Kidney epithelial cell (primary cell): ENCODE data around the gene CADM2. TPM values are rescaled to one million over a fixed set of nuclear protein-coding genes. Genes with fewer than 3 reads are reported as not detected.

Experiments
- DNase-seq: peaks from one replicate; pipeline ENCODE4 v3.0.0-alpha.2; 2010; ENCODE audit warnings: low read depth
- H3K27me3 ChIP-seq: 2 replicates; pipeline ENCODE4 v1.6.0; 2011; ENCODE audit warnings: low read length; ENCODE audit not compliant: control insufficient read depth, insufficient read depth
- H3K36me3 ChIP-seq: 2 replicates; pipeline ENCODE4 v1.5.1; 2011; ENCODE audit warnings: low read length; ENCODE audit not compliant: control insufficient read depth, insufficient read depth
- H3K4me3 ChIP-seq: 2 replicates; pipeline ENCODE4 v1.5.1; 2011; ENCODE audit warnings: low read depth, mild to moderate bottlenecking, control low read depth, low read length
- total RNA-seq: library from RNA; depleted of rRNA; stranded (reverse); fragments of >200 nt; gene quantifications from 2 replicates; pipeline ENCODE4 v1.2.3, GENCODE V29; 2015
- TF ChIP-seq, protein P1 (sequence below): IDR thresholded peaks from 2 replicates; pipeline ENCODE4 v1.5.1; 2011; ENCODE audit warnings: mild to moderate bottlenecking, moderate library complexity, low read length, control low read depth, inconsistent platforms; ENCODE audit not compliant: insufficient read depth, poor library complexity, severe bottlenecking

Gene CADM2
- total RNA-seq, 1 donor from 2014 or later, result 0.42 TPM

DNA sequence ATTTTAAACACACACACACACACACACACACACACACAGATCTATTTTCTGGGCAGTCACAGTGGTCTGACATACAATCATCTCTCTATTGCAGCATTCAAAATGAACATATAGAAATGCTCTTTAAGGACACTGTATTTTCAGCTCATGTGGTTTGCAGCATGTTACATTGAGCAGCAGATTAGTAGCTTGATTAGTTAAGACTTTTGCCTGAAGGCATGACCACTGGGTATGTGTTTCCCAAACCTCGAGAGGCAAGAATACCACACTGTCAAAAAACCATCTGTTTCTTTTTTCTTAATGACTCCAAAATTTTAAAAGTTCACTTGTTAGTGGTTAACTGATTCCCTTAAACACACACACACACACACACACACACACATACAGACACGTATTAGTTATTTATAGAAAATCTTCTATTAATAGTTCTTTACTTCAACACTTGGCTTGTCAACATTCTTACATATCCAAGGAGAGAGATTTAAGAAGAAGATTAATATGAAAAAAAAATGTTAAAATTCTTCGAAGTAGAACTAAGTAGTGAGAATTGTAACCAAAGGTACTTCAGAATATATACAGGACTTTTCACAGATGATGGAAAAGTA, 518.2 kb downstream of the CADM2 start:
- TF ChIP-seq, protein P1, sequence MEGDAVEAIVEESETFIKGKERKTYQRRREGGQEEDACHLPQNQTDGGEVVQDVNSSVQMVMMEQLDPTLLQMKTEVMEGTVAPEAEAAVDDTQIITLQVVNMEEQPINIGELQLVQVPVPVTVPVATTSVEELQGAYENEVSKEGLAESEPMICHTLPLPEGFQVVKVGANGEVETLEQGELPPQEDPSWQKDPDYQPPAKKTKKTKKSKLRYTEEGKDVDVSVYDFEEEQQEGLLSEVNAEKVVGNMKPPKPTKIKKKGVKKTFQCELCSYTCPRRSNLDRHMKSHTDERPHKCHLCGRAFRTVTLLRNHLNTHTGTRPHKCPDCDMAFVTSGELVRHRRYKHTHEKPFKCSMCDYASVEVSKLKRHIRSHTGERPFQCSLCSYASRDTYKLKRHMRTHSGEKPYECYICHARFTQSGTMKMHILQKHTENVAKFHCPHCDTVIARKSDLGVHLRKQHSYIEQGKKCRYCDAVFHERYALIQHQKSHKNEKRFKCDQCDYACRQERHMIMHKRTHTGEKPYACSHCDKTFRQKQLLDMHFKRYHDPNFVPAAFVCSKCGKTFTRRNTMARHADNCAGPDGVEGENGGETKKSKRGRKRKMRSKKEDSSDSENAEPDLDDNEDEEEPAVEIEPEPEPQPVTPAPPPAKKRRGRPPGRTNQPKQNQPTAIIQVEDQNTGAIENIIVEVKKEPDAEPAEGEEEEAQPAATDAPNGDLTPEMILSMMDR, result no peak
- Histone ChIP-seq H3K4me3 (no peak overlapping the region), H3K27me3 (no peaks in the 10 kb centered on the region), H3K36me3 (no peaks in the 10 kb centered on the region)
- DNase-seq, result no peak

DNA sequence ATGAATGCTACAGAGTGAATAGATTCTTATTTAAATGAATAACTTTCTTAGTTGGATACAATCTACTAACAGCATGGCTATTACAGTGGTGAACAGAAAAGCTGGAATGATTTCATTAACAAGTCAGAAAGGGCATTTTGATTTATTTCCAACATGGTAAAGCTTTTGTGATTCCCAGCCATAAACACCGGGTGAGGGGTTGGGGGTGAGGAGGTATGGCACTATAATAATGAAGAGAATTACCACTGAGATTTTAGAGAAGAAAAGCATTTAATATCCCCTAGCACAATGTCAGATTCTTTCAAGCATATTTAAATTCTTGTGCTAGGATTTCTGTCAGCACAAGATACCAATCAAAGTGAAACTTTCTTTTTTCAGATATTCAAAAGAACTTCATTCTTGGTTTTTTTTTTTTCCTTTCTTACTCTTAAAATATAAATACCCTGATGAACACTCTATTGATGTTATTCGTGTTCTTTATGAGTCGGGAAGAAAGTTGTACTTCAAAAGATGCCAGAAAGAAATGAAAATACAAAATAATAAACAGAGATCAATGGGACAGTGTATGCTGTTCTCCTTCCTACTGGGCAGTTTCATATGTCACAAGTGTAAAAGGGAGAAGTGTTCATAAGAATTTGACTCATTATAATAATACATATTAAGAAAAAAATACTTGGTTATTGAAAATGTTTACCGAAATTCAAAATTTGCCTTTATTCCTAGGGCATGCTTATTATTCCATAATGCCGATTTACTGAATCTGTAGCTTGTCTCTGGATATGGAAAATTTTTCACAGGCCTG, 522.8 kb downstream of the CADM2 start:
- H3K36me3 ChIP-seq, result no peaks in the 10 kb centered on the region
- no peaks in the 10 kb centered on the region for H3K27me3 ChIP-seq
- DNase-seq, result no peak
- TF ChIP-seq, protein P1, result no peak
- H3K4me3 ChIP-seq, result no peak overlapping the region

DNA sequence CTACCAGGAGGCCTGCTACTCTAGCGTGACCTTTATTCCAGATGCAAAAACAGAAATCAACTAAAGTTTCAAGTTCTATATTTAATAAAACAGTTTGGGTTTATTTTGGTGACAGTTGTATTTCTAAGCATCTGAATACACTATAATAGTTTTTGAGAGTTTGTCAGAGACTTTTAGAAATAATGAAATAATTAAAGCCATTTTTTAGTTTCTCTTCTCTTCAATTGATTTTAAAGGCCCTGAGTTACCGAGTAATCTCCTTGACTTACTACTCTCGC, 523.4 kb downstream of the CADM2 start:
- TF ChIP-seq, protein P1, result no peak
- no peaks in the 10 kb centered on the region for H3K36me3 ChIP-seq
- DNase-seq, result no peak

DNA sequence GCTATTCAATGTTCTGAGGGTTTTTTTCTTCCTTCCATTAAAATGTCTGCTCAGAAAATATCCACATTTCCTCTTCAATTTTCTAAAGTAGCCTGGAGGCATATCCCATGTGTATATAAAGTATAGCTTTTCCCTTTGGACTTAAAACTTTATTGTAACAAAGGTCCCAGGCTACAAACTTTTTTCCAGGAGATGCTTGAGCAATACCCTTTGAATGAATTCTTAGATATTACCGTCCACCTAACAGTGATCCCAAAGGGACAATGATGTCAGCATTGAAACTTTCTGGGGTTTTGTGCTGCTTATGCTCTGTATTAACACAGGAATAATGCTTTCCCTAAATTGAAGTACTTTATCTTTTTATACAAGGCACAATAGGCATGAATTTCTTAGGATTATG, 525.2 kb downstream of the CADM2 start:
- TF ChIP-seq, protein P1, result no peak
- no peak for DNase-seq
- Histone ChIP-seq H3K36me3 (no peaks in the 10 kb centered on the region), H3K4me3 (no peak overlapping the region), H3K27me3 (no peaks in the 10 kb centered on the region)

More for the DNA sequence above, 523.4 kb downstream of the CADM2 start:
- Histone ChIP-seq H3K27me3 (no peaks in the 10 kb centered on the region), H3K4me3 (no peak overlapping the region)

DNA sequence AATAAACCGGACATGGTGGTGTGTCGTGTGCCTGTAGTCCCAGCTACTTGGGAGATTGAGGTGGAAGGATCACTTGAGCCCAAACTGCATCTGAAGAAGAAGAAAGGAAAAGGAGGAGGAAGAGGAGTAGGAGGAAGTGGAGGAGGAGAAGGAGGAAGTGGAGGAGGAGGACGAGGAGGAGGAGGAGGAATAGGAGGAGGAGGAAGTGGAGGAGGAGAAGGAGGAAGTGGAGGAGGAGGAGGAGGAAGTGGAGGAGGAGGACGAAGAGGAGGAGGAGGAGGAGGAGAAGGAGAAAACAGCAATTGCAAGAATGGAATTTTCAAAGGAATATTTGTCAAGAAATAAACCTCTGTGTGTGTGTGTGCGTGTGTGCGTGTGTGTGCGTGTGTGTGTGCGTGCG, 528.6 kb downstream of the CADM2 start:
- no peaks in the 10 kb centered on the region for H3K27me3 ChIP-seq
- DNase-seq, result no peak
- TF ChIP-seq, protein P1, result no peak
- H3K4me3 ChIP-seq, result no peak overlapping the region
- no peaks in the 10 kb centered on the region for H3K36me3 ChIP-seq

DNA sequence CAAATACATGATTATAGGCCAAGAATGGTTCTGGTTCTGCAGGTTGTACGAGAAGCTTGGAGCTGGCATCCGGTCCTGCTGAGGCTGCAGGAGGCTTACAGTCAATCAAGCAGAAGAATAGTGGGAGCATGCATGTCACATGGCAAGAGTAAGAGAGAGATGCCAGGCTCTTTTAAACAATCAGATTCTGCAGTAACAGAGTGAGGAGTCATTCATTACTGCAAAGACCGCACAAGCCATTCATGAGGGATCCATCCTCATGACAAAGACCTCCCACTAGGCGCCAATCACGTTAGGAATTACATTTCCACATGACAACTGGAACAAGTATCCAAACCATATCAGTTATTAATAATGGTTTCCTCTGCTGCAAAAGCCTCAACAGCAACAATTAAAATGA, 536.8 kb downstream of the CADM2 start:
- TF ChIP-seq, protein P1, result no peak
- Histone ChIP-seq H3K27me3 (no peaks in the 10 kb centered on the region), H3K4me3 (no peak overlapping the region), H3K36me3 (no peaks in the 10 kb centered on the region)
- no peak for DNase-seq
